HG03103 (cell line): ENCODE data around the gene CHRM2.

ENCODE experiments used
- ATAC-seq: cut with Tn5 transposase; IDR thresholded peaks from one replicate; pipeline ENCODE4 v1.9.1; 2021; ENCODE audit warnings: low read depth; ENCODE audit not compliant: unreplicated experiment

CHRM2 gene

DNA sequence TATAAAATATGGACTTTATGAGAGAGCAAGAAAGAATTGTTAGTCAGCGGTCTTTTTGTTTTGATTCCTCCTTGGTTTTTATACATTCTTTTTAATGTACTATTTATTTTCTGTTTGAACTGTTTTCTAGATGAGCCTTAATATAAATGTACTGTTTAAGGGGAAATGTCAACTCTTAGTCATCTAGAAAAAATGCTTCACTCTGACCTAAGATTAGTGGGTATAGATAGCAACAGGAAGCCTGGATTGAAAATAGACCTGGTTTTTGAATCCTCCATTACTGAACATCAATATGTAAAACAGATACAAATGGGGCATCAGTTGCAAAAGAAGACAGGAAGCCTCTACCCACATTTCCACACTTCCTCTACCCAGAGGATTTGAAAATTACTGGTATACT lies 87.8 kb downstream of the CHRM2 start:
- no peak for ATAC-seq

DNA sequence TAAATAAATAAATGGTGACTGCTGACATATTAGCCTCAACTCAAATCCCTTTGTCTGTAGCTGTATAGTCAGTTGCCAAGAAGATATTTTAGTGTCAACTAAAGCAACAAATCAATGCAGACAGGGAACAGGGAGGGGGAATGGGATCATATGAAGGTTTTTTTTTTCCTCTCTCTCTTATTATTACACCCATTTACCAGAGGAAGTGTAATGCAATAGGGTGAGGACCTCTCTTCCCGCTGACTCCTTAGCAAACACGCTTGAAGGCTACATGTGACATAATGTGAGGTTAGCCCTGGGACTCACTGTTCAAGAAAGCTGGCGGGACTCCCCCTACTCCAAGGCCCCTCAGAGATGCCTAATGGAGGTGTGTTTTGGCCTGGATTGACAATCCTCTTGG lies 88.2 kb downstream of the CHRM2 start:
- ATAC-seq = no peak

DNA sequence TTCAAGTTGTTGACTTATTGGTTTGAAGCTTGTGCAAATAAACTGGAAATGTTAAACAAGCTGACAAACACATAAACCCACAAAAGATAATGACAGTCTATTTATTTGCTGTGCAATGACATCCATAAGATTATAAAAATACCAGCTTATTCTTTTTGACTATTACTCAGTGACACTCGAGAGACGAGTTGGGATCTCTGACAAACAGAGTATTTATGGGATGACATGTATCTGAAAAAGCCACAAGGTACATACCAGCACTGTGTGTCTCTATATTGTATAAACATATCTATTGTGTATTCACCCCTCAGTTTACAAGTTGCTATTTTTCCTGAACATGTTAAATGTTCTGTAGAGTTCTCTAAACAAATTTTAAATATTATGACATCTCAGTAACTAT lies 88.9 kb downstream of the CHRM2 start:
- ATAC-seq = no peak

DNA sequence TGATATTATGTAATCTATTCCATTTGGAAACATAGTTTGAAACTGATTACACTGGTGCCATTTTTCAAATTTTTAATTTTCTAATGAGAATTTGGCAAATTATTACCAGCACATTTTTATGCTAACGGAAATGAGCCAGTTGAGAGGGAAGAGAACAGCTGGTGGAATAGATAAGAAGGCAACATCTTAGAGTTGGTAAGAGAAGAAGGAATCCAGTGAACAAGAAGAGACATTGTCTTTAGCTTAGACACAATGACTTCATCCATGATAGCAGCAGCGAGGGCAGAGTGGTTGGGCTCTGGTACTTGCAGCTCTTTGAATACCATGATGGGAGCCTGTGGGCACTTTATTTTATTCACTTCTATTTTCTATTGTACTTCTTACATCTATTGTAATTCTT lies 89.6 kb downstream of the CHRM2 start:
- ATAC-seq = no peak

DNA sequence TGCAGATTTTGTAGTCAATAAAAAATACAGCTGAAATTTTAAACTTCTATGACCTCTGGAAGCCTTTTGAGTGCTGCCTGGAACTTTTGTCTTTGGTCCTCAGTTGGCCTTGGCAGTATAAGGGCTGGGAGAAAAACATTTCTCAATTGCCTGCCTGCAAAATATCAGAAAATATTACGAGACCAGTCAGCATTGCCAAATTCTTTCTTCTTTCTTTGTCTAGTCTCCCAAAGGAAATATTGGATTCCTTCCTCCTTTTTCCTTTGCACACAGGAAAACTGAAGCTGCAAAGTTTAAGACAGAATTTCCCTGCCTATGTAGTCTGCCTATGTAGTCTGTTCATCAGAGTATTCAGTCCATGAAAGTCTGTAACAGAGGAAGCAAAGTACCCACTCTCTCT lies 95.9 kb downstream of the CHRM2 start:
- ATAC-seq = no peak

DNA sequence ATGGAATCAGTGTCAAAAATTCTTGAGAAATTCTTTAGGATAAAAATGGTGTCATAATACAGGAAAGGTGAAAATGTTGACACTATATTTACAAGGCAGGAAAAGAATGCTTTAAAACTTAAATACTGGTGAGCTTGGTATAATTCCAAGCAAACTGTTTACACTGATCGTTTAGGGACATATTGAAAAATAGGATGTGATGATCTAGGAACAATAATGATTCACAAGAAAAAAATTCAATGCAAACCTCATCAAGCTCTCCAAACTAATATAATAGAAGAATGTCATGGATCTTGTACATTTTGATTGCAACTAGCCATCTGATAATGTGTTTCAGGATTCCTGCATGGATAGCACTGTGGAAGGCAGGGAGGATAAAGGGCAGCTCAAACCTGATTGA lies 98.4 kb downstream of the CHRM2 start:
- no peak for ATAC-seq

DNA sequence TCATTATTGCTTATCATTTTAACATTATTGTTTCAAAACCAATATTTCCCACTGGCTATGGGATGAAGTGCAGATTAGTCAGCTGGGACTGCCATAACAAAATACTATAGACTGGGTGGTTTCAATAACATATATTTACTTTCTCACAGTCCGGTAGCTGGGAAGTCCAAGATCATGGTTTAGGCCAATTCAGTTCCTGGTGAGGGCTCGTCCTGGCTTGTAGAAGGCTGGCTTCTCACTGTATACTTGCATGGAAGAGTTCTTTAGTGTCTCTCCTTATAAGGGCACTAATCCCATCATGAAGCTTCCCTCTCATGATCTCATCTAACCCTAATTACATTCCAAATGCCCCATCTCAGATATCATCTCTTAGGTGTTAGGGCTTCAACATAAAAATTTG lies 101.3 kb downstream of the CHRM2 start:
- ATAC-seq = no peak

DNA sequence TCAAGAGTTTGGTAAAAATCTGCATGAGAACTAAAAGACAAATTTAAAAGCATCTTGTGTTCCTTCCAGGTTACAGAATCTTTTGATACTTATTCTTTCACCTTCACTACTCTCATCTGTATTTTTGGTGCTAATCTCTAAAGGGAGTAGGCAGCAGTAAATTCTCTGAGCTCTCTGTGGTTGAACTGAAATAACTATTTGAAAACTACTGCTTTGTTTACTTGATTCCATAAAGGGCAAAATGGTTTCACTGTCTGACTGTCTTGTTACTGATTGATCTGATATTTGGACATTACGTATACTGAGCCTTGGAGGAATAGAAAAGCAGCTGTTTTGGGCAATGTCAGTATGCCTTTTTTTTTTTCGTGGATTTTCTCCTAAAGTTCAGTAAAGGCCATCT lies 103.3 kb downstream of the CHRM2 start:
- no peak for ATAC-seq

DNA sequence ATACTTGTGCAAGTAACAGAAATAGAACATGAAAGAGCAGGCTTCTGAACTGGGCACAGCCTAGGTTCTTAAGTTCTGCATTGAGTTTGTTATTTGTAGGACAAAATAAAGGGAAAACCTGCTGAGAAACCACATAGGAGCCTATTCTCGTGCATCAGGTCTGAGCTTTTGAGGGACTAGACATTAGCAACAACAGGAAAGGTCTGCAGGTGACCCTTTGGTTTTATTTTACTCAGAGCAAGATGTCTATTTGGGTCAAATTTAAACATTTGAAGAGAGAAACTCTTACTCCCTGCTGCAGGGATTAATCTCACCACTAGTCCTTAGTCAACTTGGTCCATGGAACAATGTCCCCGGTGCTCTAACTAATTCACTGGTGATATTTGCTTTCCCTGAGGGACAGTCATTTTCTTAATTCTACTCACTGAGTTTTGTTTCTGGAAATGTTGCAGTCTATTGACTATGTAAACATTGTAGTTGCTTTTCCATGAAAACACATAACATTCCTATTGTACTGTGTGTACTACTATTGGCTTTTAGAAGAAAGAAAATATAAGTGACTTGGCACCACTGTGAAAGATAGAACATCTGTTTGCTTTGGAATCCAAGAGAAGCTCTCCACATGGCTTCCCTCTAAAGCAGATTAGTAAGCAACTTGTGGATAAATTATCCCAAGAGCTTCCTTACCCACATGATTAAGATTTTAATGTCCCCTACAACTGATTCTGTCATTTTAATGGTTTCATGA lies 108.2 kb downstream of the CHRM2 start:
- ATAC-seq = no peak

DNA sequence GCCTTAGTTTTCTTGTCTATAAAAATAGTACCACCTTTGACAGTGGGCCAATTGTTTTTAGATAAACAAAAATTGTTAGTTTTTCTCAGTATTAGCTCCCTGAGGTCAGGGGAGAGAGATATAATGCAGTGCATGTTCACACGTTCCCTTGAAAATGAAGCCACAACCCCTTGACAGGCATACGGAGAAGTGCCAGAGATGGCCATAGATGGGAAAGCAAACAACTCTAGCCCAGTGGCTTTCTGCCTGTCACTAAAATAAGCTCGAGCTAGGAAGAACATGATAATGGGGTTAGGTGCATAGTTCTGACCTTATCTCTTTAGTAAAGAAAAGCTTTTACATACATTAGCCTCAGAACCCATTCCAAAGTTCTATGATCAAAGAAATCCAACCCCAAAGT lies 124.9 kb downstream of the CHRM2 start:
- ATAC-seq = no peak

DNA sequence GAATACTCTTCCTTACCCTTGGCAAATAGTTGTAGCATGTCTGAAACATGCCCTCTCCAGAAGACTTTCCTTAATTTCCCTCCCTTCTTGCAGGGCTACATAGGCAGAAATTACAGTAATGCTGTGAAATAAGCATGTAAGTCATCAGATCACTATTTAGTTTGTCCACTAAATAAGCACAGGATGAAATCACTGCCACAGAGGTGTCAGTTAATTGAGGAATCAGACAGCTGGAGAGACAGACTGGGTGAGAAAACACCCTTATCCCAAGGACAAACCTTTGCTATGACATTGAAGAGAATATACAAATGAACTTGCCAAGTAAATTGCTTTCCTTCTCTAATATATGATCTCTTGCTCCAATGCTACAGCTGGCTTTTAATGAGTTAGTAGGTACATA lies 129.3 kb downstream of the CHRM2 start:
- ATAC-seq = no peak

DNA sequence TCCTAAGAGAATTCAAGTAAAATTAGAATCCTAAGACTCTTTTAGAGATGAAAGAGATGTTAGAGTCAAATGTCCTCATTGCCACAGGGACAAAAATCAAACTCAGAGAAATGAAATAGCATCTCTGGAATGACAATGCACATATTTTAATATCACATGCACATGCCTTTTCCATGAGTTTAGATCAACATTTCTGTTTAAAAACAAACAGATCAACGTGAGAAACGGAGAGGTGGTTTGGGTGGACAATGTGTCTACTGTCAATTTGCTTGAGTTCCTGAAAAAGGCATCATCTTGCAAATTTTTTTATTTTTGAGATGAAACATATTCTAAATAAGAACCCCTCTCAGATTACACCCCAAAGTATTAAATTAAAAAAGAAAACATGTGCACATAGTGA lies 130.0 kb downstream of the CHRM2 start:
- no peak for ATAC-seq

DNA sequence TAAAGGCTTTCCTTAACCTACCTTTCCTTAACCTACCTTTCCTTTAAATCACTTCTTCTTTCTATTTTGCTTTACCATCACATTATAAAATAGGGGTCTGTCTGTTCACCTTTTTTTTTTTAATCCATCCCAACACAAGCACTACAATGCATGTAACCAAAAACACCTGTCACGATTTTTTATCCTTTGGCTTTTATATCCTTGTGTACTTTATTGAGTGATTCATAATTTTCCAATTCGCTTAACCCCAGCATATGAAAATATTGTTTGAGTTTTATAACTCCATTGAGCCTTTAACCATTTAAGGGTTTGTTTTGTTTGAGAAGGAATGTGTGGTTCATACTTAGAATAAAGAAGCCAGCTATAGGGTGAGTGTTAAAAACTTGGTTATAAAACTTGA lies 132.2 kb downstream of the CHRM2 start:
- no peak for ATAC-seq

DNA sequence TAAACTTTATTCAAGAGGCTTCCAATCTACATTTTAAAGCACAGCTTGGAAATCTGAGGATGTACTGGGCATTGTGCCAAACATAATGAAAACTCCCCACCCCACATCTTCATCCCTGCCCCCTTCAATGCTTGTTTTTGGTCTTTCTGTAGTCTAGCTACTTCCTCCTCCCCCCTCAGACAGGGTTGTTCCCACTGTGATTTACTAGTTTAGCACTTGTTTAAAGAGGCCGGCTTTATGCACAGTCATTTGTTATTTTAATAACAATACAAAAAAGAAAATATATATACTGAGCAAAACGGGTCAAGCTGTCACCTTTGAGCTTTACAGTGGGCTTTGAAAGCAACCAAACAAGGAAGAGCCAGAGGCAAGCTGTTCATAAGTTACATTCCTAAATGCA lies 132.6 kb downstream of the CHRM2 start:
- no peak for ATAC-seq

DNA sequence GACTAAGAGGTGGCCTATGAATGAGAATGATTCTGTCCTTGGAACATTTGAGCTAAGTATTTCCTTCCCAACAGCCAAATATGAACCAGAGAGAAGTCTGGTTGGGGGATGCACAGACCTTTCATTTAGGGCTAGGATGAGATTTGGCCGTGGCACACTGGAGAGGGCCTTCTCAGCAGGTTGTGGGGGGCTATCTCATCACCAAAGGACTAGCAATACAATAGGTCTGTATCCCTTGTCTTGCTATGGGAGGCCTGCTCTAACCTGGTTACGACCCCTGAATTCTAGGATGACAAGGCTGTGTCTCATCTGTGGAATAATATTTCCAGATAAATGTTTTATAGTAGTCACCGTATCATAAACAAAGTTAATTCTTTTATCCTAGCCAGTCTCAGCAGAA lies 133.0 kb downstream of the CHRM2 start:
- no peak for ATAC-seq

DNA sequence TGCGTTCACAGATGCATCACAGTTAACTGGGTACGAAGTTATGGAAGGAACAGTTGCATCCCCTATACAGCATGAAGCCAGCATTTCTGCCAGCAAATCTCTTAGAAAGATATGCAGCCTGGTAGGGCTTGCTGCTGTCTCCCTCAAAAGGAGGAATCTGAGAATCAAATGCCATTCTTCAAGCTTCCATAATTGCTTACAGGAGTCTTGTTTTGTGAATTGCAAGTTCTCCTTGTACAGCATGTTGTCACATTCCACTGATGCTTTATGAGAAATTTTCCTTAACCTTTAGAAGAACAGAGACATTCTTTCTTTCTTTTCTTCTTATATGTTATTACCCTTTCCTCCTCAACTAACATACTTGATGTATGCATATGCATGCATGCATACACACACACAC lies 134.6 kb downstream of the CHRM2 start:
- ATAC-seq = no peak

DNA sequence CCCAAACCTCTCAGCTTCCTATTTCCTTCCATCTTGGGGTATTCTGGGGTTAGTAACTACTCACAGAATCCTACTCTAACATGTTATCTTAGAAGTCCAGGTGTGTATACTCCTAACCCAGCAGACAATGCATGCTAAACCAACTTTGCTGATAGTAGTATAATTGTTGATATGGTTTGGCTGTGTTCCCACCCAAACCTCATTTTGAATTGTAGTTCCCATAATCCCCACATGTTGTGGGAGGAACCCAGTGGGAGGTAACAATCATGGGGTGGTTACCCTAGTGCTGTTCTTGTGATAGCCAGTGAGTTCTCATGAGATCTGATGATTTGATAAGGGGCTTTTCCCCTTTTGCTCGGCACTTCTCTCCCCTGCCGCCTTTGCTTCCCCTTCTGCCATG lies 135.1 kb downstream of the CHRM2 start:
- no peak for ATAC-seq

DNA sequence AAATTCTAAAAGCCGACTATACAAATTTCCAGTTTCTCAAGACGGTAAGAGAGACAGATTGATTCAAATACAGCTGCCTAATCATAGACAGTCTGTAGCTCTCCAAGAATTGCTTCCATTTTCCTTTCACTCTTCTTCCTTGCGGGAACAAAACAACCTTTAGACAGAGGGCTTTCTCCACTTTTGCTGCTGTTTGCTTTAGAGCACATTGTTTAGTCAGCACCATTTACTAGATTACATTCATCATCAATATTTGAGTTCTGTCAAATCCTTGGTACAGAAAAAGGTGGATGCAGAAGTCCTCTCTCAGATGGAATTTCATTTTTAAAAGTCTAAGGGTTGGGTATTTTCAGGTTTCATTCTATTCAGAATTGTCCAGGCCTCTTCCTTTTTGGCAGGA lies 137.4 kb downstream of the CHRM2 start:
- ATAC-seq = no peak

DNA sequence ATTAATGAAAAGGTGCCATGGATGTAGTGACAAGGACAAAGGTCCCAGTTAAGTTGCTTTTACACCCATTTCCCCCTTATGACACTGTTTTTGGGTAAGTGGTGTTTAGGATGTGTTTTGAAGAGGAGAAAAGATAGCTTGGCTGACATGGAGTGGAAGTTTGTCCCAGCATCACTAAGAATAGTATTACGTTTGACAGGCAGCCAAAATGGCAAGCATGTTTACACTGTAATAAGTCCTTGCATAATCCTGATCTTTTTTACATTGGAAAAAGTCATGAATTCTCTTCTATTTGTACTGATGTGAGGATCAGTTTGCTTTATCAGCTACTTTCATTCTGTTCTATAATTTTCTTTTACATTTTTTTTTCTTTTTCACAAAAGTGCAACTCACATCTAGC lies 137.8 kb downstream of the CHRM2 start:
- ATAC-seq = no peak

DNA sequence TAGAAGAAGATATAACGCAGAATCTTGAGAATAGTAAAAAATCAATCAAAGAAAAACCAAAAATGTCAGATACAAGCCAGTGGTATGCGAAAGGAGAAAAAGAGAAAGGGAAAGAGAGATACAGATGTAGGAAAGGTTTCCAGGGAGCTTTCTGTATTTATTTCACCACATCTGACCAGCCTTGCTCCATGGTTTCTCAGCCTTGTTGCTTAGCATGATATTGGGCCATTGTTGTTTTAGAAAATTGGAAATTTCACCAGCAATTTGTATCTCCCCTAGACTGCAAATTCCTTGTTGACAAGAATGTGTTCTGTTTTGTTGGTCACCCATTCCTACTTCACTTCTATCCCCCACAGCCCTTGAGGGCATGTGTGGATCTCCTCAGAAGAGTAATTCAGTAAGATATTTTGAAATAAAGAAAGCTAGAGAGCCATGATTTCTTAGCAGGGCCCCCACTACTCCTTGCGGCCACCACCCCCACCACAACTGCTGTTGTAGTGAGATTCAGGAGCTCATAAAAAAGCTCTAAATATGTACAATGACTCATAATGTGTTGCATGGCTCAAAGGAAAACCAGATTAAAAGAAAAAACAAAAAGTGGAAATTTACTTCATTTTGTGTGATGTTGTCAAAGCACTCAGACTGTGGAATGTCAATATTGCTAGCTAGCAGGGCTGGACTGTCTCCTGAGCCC lies 138.7 kb downstream of the CHRM2 start:
- no peak for ATAC-seq

DNA sequence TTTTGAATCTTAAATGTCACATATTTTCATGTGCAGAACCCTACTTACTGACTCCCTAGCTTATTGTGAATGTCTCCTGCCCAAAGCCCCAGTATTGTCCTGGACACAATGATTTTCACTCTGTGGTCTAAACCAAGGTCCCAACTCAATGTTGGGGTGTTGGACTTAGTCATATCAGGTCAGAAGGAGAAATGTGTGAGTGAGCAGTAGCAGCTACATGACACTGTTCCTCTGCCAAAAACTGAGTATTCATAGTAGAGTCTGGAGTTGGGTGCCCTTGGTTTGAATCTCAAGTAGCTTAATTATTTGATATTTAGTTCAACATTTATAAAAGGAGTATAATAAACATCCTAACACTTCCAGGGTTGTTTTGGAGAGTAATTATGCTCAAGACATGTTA lies 141.0 kb downstream of the CHRM2 start:
- no peak for ATAC-seq

DNA sequence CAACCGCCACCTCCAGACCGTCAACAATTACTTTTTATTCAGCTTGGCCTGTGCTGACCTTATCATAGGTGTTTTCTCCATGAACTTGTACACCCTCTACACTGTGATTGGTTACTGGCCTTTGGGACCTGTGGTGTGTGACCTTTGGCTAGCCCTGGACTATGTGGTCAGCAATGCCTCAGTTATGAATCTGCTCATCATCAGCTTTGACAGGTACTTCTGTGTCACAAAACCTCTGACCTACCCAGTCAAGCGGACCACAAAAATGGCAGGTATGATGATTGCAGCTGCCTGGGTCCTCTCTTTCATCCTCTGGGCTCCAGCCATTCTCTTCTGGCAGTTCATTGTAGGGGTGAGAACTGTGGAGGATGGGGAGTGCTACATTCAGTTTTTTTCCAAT lies 146.6 kb downstream of the CHRM2 start:
- no peak for ATAC-seq

DNA sequence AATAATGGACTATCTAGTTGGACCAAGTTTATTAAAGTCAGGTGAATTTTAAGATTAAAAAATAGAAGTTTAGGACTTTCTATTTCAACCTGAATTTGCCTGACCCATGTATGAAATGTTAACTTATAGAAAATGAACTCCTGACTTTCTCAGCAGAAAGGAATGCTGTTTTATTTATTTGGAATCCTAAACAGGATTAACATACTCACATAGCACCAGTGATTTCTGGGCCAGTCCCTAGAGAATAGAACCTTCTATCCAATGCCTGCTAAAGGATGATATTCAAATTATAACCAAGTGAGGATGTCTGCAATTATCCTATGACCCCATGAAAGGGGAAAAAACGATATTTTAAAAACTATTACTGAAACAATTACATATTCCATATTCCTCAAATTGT lies 148.8 kb downstream of the CHRM2 start:
- no peak for ATAC-seq
